GM19395 (cell line): ENCODE data around the gene LGR5.
"Not testable (repeated sequence)": the region's sequence is repeated elsewhere in the genome, so short reads cannot be mapped to it uniquely, and the experiment has no call there.

Source experiments
- ATAC-seq: cut with Tn5 transposase; IDR thresholded peaks from one replicate; pipeline ENCODE4 v1.9.1; 2021; ENCODE audit warnings: mild to moderate bottlenecking, moderate library complexity; ENCODE audit not compliant: unreplicated experiment

The LGR5 gene

GRCh38 chr12:71546322-71546861 is 106.8 kb downstream of the LGR5 start:
- ATAC-seq: no peak

- no peak for ATAC-seq
Observed at GRCh38 chr12:71548893-71549292, 109.3 kb downstream of the LGR5 start.

GRCh38 chr12:71551529-71551928 is 111.9 kb downstream of the LGR5 start:
- no peak for ATAC-seq

DNA sequence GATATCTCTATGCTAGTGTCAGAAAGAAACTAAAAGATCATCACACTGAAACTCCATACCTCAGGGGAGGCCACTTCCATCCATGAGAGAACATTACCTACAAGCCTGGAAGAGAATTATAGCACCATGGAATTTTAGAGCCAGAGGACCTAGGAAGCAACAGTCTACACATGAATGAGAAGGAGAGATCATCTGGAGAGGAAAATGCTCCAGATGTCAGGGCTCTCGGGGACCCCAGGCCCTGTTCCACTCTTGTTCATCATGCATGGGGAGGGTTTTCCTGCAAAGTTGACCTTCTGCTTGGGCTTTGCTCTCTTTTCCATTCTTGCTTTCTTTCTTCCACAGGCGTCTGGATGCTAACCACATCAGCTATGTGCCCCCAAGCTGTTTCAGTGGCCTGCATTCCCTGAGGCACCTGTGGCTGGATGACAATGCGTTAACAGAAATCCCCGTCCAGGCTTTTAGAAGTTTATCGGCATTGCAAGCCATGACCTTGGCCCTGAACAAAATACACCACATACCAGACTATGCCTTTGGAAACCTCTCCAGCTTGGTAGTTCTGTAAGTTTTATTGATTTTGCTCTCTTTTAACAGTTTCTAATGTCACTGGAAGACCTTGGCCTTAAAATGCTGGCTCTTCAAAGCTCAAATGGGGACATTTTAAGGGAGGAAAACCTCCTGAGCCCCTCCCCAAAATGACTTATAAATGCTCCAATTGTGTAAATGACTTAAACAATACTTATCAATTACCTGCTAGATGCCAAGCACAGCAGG is 113.3 kb downstream of the LGR5 start:
- ATAC-seq: no peak

DNA sequence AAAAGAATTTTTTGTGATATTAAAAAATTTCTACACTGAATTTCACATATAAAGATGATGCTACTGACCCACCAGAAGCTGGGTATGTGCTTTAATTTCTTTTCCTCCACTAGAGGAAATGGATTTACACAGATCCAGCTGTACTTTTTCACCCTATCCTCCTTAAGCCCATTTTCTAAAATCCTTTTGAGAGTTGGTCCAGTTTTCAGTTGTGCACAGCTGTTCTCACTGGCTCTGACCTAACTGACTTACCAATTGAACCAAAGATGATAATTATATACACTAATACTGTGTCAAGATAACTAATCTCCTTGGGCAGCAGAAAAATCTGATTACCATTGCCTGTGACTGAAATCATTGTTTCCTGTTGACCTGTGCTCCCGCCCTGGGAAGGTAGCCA is 115.6 kb downstream of the LGR5 start:
- ATAC-seq: no peak

DNA sequence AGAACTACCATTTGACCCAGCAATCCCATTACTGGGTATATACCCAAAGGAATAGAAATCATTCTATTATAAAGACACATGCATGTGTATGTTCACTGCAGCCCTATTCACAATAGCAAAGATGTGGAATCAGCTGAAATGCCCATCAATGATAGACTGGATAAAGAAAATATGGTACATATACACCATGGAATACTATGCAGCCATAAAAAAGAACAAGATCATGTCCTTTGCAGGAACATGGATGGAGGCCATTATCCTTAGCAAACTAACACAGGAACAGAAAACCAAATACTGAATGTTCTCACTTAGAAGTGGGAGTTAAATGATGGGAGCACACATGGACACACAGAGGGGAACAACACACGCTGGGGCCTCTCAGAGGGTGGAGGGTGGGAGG is 116.2 kb downstream of the LGR5 start:
- not testable (repeated sequence) for ATAC-seq

- ATAC-seq: no peak
Observed at GRCh38 chr12:71556448-71556847, 116.8 kb downstream of the LGR5 start.

DNA sequence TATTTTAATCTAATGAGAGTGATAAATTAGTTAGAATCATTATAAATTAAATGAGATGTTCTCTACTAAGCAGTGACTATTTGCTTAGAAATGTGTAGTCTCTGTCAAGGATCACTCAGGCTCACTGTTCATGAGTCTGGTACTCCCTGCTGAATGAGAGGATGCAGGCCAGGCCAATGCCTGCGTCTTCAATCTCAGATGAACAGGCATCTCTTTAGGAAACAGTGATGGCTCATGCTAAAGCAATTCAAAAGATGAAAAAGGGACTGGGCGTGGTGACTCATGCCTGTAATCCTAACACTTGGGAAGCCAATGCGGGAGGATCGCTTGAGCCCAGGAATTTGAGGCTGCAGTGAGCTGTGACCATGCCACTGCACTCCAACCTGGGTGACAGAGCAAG is 117.3 kb downstream of the LGR5 start:
- ATAC-seq: no peak

DNA sequence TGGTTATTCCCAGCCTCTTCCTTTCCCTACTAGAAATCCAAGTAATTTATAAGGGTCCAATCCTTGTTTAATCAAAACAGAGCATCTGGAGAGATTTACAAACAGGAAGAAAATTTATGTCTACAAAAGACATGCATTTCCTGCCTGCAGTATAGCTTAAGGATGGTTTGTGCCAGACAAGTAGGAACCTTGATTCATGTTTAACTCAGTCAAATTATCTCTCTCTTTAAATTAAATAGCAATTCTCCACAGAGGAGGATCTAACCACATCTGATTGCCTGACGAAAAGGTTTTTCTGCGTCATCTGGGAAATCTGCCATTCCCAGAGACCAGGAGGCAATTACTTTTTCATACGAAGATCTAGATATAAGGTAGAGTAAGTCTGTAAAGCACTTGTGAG is 118.8 kb downstream of the LGR5 start:
- no peak for ATAC-seq

- no peak for ATAC-seq
Observed at GRCh38 chr12:71562676-71563595, 123.3 kb downstream of the LGR5 start.

- ATAC-seq: no peak
Observed at GRCh38 chr12:71565535-71565934, 125.9 kb downstream of the LGR5 start.

- ATAC-seq: no peak
Observed at GRCh38 chr12:71566655-71567054, 127.1 kb downstream of the LGR5 start.

GRCh38 chr12:71567537-71567936 is 127.9 kb downstream of the LGR5 start:
- ATAC-seq: no peak

- ATAC-seq: not testable (repeated sequence)
Observed at GRCh38 chr12:71569885-71570284, 130.3 kb downstream of the LGR5 start.

- no peak for ATAC-seq
Observed at GRCh38 chr12:71576496-71576895, 136.9 kb downstream of the LGR5 start.

GRCh38 chr12:71578694-71579258 is 139.2 kb downstream of the LGR5 start:
- ATAC-seq: no peak

GRCh38 chr12:71581206-71581605 is 141.6 kb downstream of the LGR5 start:
- ATAC-seq: no peak

- ATAC-seq: no peak
Observed at GRCh38 chr12:71582925-71583324, 143.3 kb downstream of the LGR5 start.

DNA sequence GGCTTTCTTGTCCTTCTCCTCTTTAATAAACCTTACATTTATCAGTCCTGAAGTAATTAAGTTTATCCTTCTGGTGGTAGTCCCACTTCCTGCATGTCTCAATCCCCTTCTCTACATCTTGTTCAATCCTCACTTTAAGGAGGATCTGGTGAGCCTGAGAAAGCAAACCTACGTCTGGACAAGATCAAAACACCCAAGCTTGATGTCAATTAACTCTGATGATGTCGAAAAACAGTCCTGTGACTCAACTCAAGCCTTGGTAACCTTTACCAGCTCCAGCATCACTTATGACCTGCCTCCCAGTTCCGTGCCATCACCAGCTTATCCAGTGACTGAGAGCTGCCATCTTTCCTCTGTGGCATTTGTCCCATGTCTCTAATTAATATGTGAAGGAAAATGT is 144.8 kb downstream of the LGR5 start:
- ATAC-seq: no peak

GRCh38 chr12:71585218-71585617 is 145.6 kb downstream of the LGR5 start:
- no peak for ATAC-seq

- ATAC-seq: no peak
Observed at GRCh38 chr12:71587012-71587411, 147.4 kb downstream of the LGR5 start.
